Epithelial cell of esophagus (primary cell): ENCODE measurements around the gene CYB5R3.
"Not testable (repeated sequence)": the region's sequence is repeated elsewhere in the genome, so short reads cannot be mapped to it uniquely, and the experiment has no call there.

Experiments used
- DNase-seq: peaks from one replicate; pipeline ENCODE4 v3.0.0; 2010; ENCODE audit warnings: low read depth
- H3K4me3 ChIP-seq: 2 replicates; pipeline ENCODE4 v1.5.1; 2011; ENCODE audit warnings: mild to moderate bottlenecking, low read length, control low read depth
- CTCF ChIP-seq: IDR thresholded peaks from 2 replicates; pipeline ENCODE4 v1.5.1; 2011; ENCODE audit warnings: low read depth, mild to moderate bottlenecking, low read length, control low read depth, inconsistent platforms; ENCODE audit not compliant: insufficient read depth; ENCODE audit errors: missing control alignments

The CYB5R3 gene

GRCh38 chr22:42684462-42685195, 35.4 kb upstream of the CYB5R3 start:
- no peak for DNase-seq
- H3K4me3 ChIP-seq, result no peak overlapping the region
- no peak for TF ChIP-seq CTCF

DNA sequence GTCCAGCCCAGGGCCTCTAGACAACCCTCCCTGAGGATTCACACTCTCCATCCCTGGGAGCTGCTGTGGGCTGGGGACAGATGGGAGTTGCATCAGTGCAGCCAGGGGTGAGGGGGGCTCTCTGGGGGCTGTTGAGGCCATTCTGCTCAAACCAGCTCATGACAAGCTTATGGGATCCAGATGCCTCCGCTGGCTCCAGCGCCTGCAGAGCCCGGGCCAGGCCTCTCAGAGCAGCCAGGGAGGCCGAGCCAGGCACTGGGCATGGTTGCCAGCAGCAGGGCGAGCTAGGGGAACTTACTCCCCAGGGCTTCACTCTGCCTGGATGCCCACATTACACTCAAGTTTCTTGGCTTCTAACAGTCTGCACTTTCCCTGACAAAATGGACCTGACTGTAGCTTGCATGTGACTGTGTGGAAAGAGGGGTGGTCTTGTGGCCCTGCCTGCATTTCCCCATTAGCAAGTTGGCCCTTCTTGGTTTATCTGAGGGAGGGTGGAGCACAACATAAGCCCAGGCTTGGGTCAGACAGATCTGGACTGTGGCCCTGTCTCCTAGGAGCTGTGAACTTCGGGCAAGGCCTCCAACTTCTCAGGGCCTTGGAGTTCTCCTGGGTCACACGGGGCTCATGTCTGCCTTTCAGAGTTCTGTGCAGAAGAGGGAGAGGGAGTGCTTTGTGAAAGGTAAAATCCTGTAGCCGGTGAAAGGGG, 34.5 kb upstream of the CYB5R3 start:
- no peak for TF ChIP-seq CTCF
- DNase-seq, result no peak
- H3K4me3 ChIP-seq, result no peak overlapping the region

DNA sequence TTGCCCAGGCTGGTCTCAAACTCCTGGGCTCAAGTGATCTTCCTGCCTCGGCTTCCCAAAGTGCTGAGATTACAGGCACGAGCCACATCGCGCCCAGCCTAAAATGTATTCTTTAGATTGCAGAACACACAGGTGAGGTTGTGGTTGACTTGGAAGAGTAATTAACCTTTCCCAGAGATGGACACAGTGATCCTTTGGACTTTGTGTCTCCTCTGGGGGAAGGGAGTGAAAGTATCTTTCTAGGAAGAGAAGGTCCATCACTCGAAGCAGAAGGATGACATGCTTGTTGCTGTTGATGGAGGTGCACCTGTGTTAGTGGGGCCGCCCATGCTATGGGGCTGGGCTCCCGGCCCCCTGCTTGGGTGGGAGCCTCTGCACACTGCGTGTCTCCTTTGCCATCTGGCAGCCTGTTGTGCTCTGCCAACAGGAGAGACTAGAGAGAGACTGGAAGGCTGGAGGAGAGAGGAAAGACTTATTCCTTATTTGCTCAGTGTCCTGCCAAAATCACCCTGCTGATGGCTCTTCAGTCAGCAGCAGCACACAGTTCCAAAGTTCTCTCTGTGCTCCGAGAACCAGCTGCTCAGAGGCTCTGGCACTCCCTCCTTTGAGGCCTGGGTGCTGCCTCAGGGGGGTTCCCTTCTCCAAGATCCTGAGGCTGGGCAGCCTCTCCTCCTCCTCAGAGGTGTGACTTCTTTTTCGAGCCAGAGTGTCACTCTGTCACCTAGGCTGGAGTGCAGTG, 33.1 kb upstream of the CYB5R3 start:
- DNase-seq, result no peak
- H3K4me3 ChIP-seq, result no peak overlapping the region
- no peak for TF ChIP-seq CTCF

DNA sequence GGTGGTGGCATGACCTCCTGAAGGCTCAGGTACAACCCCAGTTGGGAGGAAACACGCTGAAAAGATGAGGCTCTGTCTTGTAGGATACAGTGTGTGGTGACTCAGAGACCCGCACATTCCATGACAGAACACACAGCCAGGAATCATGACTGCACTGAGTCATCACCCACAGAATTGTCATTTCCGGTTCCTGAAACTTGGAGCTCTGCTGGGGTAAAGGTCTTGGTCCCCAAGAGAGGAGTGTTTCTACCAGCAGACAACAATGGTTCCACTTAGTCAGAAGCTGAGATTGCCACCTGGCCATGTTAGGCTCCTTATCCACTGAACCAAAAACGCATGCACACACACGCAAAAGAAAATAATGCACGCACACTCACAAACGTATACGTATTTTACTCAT, 31.5 kb upstream of the CYB5R3 start:
- DNase-seq, result peak; percentile 94
- no peak overlapping the region for H3K4me3 ChIP-seq
- no peak for TF ChIP-seq CTCF

- H3K4me3 ChIP-seq, result no peak overlapping the region
- TF ChIP-seq CTCF, result no peak
- DNase-seq, result no peak
These were observed 30.5 kb upstream of the CYB5R3 start for GRCh38 chr22:42679691-42680090.

GRCh38 chr22:42678894-42679293, 29.7 kb upstream of the CYB5R3 start:
- H3K4me3 ChIP-seq, result no peak overlapping the region

GRCh38 chr22:42677936-42678335, 28.7 kb upstream of the CYB5R3 start:
- not testable (repeated sequence) for DNase-seq, H3K4me3 ChIP-seq

More at GRCh38 chr22:42678894-42679293, 29.7 kb upstream of the CYB5R3 start:
- no peak for TF ChIP-seq CTCF
- DNase-seq, result no peak
